Neural cell (in vitro differentiated cells): ENCODE results near the gene BEND5. TPM values are rescaled to one million over a fixed set of nuclear protein-coding genes. Genes with fewer than 3 reads are reported as not detected.

ENCODE experiments used
- H2AFZ ChIP-seq: fragments of 200-600, 300-800 bp; sonication (generic), shearing (Covaris generic); 2 replicates; pipeline ENCODE4 v1.6.0; 2014; ENCODE audit warnings: low read depth, mild to moderate bottlenecking, antibody characterized with exemption, low read length, moderate library complexity
- H3F3A ChIP-seq: fragments of 200-600 bp; shearing (Covaris generic); 2 replicates; pipeline ENCODE4 v1.6.1; 2016; ENCODE audit warnings: mild to moderate bottlenecking, moderate library complexity, mixed read lengths, antibody characterized with exemption, low read length; ENCODE audit not compliant: insufficient read depth, poor library complexity, severe bottlenecking
- H3K27ac ChIP-seq: fragments of 200-600, 300-800 bp; sonication (generic), shearing (Covaris generic); 2 replicates; pipeline ENCODE4 v1.5.1; 2014; ENCODE audit warnings: mild to moderate bottlenecking, low read length, moderate library complexity
- H3K27me3 ChIP-seq: fragments of 300-800, 200-600 bp; sonication (generic), shearing (Covaris generic); 2 replicates; pipeline ENCODE4 v1.6.0; 2014; ENCODE audit warnings: mild to moderate bottlenecking, low read depth, low read length, moderate library complexity; ENCODE audit not compliant: insufficient read depth
- H3K36me3 ChIP-seq: fragments of 300-800, 200-600 bp; sonication (generic), shearing (Covaris generic); 2 replicates; pipeline ENCODE4 v1.5.1; 2014; ENCODE audit warnings: mild to moderate bottlenecking, antibody characterized with exemption, low read length, moderate library complexity; ENCODE audit not compliant: insufficient read depth
- H3K4me2 ChIP-seq: fragments of 300-800, 200-600 bp; sonication (generic), shearing (Covaris generic); 2 replicates; pipeline ENCODE4 v1.6.0; 2014; ENCODE audit warnings: mild to moderate bottlenecking, low read length
- H3K4me3 ChIP-seq: fragments of 300-800, 200-600 bp; sonication (generic), shearing (Covaris generic); 2 replicates; pipeline ENCODE4 v1.5.1; 2014; ENCODE audit warnings: mild to moderate bottlenecking, low read length, moderate library complexity
- H3K79me2 ChIP-seq: fragments of 200-600 bp; shearing (Covaris generic); replicated peaks from 2 replicates; pipeline ENCODE4 v1.6.0; 2014; ENCODE audit warnings: mild to moderate bottlenecking, low read length, moderate library complexity; ENCODE audit not compliant: insufficient read depth
- H3K9ac ChIP-seq: fragments of 300-800, 200-600 bp; sonication (generic), shearing (Covaris generic); 2 replicates; pipeline ENCODE4 v1.6.1; 2016; ENCODE audit warnings: mild to moderate bottlenecking, low read length, mixed read lengths
- H3K9me2 ChIP-seq: fragments of 200-600 bp; shearing (Covaris generic); 2 replicates; pipeline ENCODE4 v1.6.1; 2016; ENCODE audit warnings: mild to moderate bottlenecking, low read length, mixed read lengths; ENCODE audit not compliant: insufficient read depth
- H3K9me3 ChIP-seq: fragments of 200-600, 300-800 bp; sonication (generic), shearing (Covaris generic); 2 replicates; pipeline ENCODE4 v1.6.1; 2016; ENCODE audit warnings: mild to moderate bottlenecking, mixed run types, low read length, moderate library complexity, mixed read lengths
- H4K20me1 ChIP-seq: fragments of 200-600 bp; shearing (Covaris generic); 2 replicates; pipeline ENCODE4 v1.6.1; 2016; ENCODE audit warnings: mild to moderate bottlenecking, mixed run types; ENCODE audit not compliant: insufficient read depth
- EP300 ChIP-seq: fragments of 450-650 bp; conservative IDR thresholded peaks from 2 replicates; pipeline ENCODE4 v1.6.1; 2014; ENCODE audit warnings: antibody characterized with exemption, mild to moderate bottlenecking, moderate library complexity; ENCODE audit not compliant: poor library complexity, severe bottlenecking
- EZH2 ChIP-seq: fragments of 200-600, 300-800 bp; shearing (Covaris generic), sonication (generic); IDR thresholded peaks from 2 replicates; pipeline ENCODE4 v1.6.1; 2014; ENCODE audit warnings: antibody characterized with exemption, low read length, borderline replicate concordance, mild to moderate bottlenecking; ENCODE audit not compliant: insufficient read depth, poor library complexity, severe bottlenecking
- MXI1 ChIP-seq: fragments of 450-650 bp; conservative IDR thresholded peaks from 2 replicates; pipeline ENCODE4 v1.6.1; 2014; ENCODE audit warnings: antibody characterized with exemption, mild to moderate bottlenecking; ENCODE audit not compliant: poor library complexity, severe bottlenecking
- POLR2AphosphoS5 ChIP-seq: IDR thresholded peaks from 2 replicates; pipeline ENCODE4 v1.6.1; 2012
- RAD21 ChIP-seq: fragments of 450-650 bp; conservative IDR thresholded peaks from 2 replicates; pipeline ENCODE4 v1.6.1; 2014; ENCODE audit warnings: antibody characterized with exemption, mild to moderate bottlenecking, moderate library complexity
- SMC3 ChIP-seq: fragments of 450-650 bp; conservative IDR thresholded peaks from 2 replicates; pipeline ENCODE4 v1.6.1; 2014; ENCODE audit warnings: antibody characterized with exemption, mild to moderate bottlenecking, moderate library complexity; ENCODE audit not compliant: poor library complexity
- TAF1 ChIP-seq: IDR thresholded peaks from 2 replicates; pipeline ENCODE4 v1.6.1; 2012; ENCODE audit warnings: low read depth
- polyA plus RNA-seq: library from polyadenylated mRNA; depleted of rRNA; stranded (reverse); fragments of >200 nt; gene quantifications from 2 replicates; pipeline ENCODE4 v1.2.3, GENCODE V29; 2014
- TF ChIP-seq, protein P1 (sequence below): IDR thresholded peaks from 2 replicates; pipeline ENCODE4 v1.6.1; 2012; ENCODE audit warnings: borderline replicate concordance
- TF ChIP-seq, protein P2 (sequence below): fragments of 450-650 bp; IDR thresholded peaks from 2 replicates; pipeline ENCODE4 v1.5.1; 2014; ENCODE audit warnings: antibody characterized with exemption, mild to moderate bottlenecking, moderate library complexity; ENCODE audit not compliant: poor library complexity, severe bottlenecking

Gene BEND5
- polyA plus RNA-seq, 1 donor from 2014 or later = 64.9 TPM

DNA sequence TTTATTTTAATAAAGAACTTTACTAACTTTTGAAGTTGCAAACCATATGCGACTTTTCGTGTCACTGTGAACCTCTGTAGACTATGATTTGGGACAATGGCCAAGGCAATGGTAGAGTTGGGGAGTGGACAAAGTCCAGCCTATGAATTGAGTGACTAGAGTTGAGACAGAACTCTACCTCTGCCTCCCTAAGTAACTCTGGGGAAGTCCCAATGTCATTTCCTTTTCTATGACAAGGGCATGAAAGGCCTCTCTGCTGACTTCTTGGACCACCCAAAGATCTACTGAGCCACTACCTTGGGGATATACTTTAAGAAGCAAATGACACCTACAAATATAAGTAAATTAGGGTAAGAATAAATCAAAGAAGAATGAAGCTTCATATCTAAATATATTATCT, 19.3 kb downstream of the BEND5 start:
- Histone ChIP-seq H3K4me2 (no peak overlapping the region), H3K27me3 (no peaks in the 10 kb centered on the region), H3K9me3 (no peaks in the 10 kb centered on the region), H3K27ac (no peak overlapping the region), H2AFZ (no peak overlapping the region), H3K4me3 (no peak overlapping the region), H3K9ac (no peak overlapping the region), H3K36me3 (peaks cover 20% of the 10 kb centered on the region), H3K9me2 (no peaks in the 10 kb centered on the region), H3K79me2 (peaks cover 5% of the 10 kb centered on the region), H4K20me1 (no peaks in the 10 kb centered on the region), H3F3A (no peaks in the 10 kb centered on the region)
- TF ChIP-seq SMC3 (no peak), EP300 (no peak), POLR2AphosphoS5 (no peak), MXI1 (no peak), TAF1 (no peak), RAD21 (no peak), EZH2 (no peak)
- TF ChIP-seq, protein P1, sequence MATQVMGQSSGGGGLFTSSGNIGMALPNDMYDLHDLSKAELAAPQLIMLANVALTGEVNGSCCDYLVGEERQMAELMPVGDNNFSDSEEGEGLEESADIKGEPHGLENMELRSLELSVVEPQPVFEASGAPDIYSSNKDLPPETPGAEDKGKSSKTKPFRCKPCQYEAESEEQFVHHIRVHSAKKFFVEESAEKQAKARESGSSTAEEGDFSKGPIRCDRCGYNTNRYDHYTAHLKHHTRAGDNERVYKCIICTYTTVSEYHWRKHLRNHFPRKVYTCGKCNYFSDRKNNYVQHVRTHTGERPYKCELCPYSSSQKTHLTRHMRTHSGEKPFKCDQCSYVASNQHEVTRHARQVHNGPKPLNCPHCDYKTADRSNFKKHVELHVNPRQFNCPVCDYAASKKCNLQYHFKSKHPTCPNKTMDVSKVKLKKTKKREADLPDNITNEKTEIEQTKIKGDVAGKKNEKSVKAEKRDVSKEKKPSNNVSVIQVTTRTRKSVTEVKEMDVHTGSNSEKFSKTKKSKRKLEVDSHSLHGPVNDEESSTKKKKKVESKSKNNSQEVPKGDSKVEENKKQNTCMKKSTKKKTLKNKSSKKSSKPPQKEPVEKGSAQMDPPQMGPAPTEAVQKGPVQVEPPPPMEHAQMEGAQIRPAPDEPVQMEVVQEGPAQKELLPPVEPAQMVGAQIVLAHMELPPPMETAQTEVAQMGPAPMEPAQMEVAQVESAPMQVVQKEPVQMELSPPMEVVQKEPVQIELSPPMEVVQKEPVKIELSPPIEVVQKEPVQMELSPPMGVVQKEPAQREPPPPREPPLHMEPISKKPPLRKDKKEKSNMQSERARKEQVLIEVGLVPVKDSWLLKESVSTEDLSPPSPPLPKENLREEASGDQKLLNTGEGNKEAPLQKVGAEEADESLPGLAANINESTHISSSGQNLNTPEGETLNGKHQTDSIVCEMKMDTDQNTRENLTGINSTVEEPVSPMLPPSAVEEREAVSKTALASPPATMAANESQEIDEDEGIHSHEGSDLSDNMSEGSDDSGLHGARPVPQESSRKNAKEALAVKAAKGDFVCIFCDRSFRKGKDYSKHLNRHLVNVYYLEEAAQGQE = no peak
- TF ChIP-seq, protein P2, sequence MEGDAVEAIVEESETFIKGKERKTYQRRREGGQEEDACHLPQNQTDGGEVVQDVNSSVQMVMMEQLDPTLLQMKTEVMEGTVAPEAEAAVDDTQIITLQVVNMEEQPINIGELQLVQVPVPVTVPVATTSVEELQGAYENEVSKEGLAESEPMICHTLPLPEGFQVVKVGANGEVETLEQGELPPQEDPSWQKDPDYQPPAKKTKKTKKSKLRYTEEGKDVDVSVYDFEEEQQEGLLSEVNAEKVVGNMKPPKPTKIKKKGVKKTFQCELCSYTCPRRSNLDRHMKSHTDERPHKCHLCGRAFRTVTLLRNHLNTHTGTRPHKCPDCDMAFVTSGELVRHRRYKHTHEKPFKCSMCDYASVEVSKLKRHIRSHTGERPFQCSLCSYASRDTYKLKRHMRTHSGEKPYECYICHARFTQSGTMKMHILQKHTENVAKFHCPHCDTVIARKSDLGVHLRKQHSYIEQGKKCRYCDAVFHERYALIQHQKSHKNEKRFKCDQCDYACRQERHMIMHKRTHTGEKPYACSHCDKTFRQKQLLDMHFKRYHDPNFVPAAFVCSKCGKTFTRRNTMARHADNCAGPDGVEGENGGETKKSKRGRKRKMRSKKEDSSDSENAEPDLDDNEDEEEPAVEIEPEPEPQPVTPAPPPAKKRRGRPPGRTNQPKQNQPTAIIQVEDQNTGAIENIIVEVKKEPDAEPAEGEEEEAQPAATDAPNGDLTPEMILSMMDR = no peak

DNA sequence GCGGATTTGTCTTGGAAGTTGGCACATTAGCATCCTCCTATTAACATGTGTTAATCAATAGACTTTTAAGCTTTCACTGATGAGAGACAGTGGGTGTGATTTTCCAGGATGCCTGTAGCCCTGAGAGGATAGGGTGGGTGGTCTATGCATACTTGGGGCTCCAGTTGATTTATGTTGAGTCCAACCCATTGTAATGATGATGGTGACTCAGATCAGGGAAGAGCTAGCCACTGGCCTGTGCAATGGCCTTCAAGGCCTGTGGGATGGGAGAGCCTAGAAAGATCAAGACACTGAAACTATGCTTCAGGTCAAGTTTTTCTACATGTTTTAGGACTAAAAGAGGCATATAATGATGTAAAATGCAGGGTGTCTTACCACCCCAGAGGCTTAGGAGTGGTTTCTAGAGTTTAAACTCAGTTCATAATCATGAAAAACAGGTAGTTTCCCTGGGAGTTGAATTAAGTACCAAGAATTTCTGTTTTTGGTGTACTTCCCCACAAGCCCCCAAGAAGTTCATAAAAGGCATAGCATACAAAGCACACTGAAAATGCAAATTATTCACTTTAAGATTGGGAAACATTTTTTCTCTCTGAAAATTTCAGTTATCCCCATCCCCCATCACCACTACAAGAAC, 19.9 kb downstream of the BEND5 start:
- no peaks in the 10 kb centered on the region for H4K20me1 ChIP-seq
- H3K4me2 ChIP-seq = no peak overlapping the region
- H3K4me3 ChIP-seq = no peak overlapping the region
- H3K9ac ChIP-seq = no peak overlapping the region
- H3K79me2 ChIP-seq = peaks cover 5% of the 10 kb centered on the region
- H3F3A ChIP-seq = no peaks in the 10 kb centered on the region
- H2AFZ ChIP-seq = no peak overlapping the region
- no peaks in the 10 kb centered on the region for H3K9me2 ChIP-seq
- H3K9me3 ChIP-seq = no peaks in the 10 kb centered on the region
- no peaks in the 10 kb centered on the region for H3K27me3 ChIP-seq
- peaks cover 24% of the 10 kb centered on the region for H3K36me3 ChIP-seq
- TF ChIP-seq RAD21 (no peak), EP300 (no peak), SMC3 (no peak), POLR2AphosphoS5 (no peak), MXI1 (no peak), TAF1 (no peak)
- TF ChIP-seq, protein P1 = no peak
- TF ChIP-seq, protein P2 = no peak
- H3K27ac ChIP-seq = no peak overlapping the region
